Measurements from ENCODE around the gene FOXP1.

Gene FOXP1

GRCh38 chr3:71398157-71398836 lies 185.2 kb downstream of the FOXP1 start:
- no peak for DNase-seq (ENCODE audit: low spot score)

- DNase-seq (ENCODE audit: low spot score): no peak
Observed at GRCh38 chr3:71397726-71398125, 185.8 kb downstream of the FOXP1 start.

GRCh38 chr3:71397046-71397445 lies 186.5 kb downstream of the FOXP1 start:
- DNase-seq (ENCODE audit: low spot score): peak; percentile 32

GRCh38 chr3:71395927-71396695 lies 187.4 kb downstream of the FOXP1 start:
- DNase-seq (ENCODE audit: low spot score): no peak

GRCh38 chr3:71395470-71395869 lies 188.1 kb downstream of the FOXP1 start:
- DNase-seq (ENCODE audit: low spot score): no peak

- no peak for DNase-seq (ENCODE audit: low spot score)
Observed at GRCh38 chr3:71393745-71394144, 189.8 kb downstream of the FOXP1 start.

GRCh38 chr3:71393093-71393492 lies 190.4 kb downstream of the FOXP1 start:
- peak; percentile 24 for DNase-seq (ENCODE audit: low spot score)

- no peak for DNase-seq (ENCODE audit: low spot score)
Observed at GRCh38 chr3:71392251-71392650, 191.3 kb downstream of the FOXP1 start.

GRCh38 chr3:71391361-71391760 lies 192.2 kb downstream of the FOXP1 start:
- no peak for DNase-seq (ENCODE audit: low spot score)

GRCh38 chr3:71389911-71390573 lies 193.5 kb downstream of the FOXP1 start:
- peak; percentile 32 for DNase-seq (ENCODE audit: low spot score)

- no peak for DNase-seq (ENCODE audit: low spot score)
Observed at GRCh38 chr3:71389191-71389590, 194.3 kb downstream of the FOXP1 start.

- DNase-seq (ENCODE audit: low spot score): no peak
Observed at GRCh38 chr3:71388535-71389120, 194.9 kb downstream of the FOXP1 start.

GRCh38 chr3:71387586-71387985 lies 195.9 kb downstream of the FOXP1 start:
- DNase-seq (ENCODE audit: low spot score): no peak

GRCh38 chr3:71384837-71385716 lies 198.5 kb downstream of the FOXP1 start:
- DNase-seq (ENCODE audit: low spot score): no peak

- DNase-seq (ENCODE audit: low spot score): no peak
Observed at GRCh38 chr3:71384388-71384787, 199.1 kb downstream of the FOXP1 start.

GRCh38 chr3:71380096-71380495 lies 203.4 kb downstream of the FOXP1 start:
- DNase-seq (ENCODE audit: low spot score): no peak

- no peak for DNase-seq (ENCODE audit: low spot score)
Observed at GRCh38 chr3:71378509-71378908, 205.0 kb downstream of the FOXP1 start.

GRCh38 chr3:71376911-71377310 lies 206.6 kb downstream of the FOXP1 start:
- no peak for DNase-seq (ENCODE audit: low spot score)

- DNase-seq (ENCODE audit: low spot score): no peak
Observed at GRCh38 chr3:71376503-71376902, 207.0 kb downstream of the FOXP1 start.

- DNase-seq (ENCODE audit: low spot score): no peak
Observed at GRCh38 chr3:71374582-71374981, 208.9 kb downstream of the FOXP1 start.

- DNase-seq (ENCODE audit: low spot score): no peak
Observed at GRCh38 chr3:71372911-71373637, 210.5 kb downstream of the FOXP1 start.

All from kidney capillary endothelial cell (primary cell).